CD4-positive, alpha-beta T cell (primary cell): ENCODE data around the gene FBXL2. TPM values are rescaled to one million over a fixed set of nuclear protein-coding genes. Genes with fewer than 3 reads are reported as not detected.

ENCODE experiments used
- ATAC-seq: fragments of 200-7000 bp; cut with Tn5 transposase; one replicate; pipeline ENCODE4 v1.10.0; 2022; ENCODE audit warnings: mild to moderate bottlenecking; ENCODE audit not compliant: poor library complexity
- CTCF ChIA-PET: fragments of 350-600 bp; sonication (Branson Sonifier 250); formaldehyde crosslinking; loops from one replicate; lab custom pipeline; 2021; ENCODE audit warnings: antibody characterized with exemption, inconsistent platforms; lab: Charles Lee
- POLR2A ChIA-PET: fragments of 350-600 bp; sonication (Branson Sonifier 250); formaldehyde crosslinking; loops from one replicate; lab custom pipeline; 2021; ENCODE audit warnings: antibody characterized with exemption, inconsistent platforms; lab: Charles Lee
- DNase-seq, 14 experiments: peaks; one replicate each; pipeline ENCODE4 v3.0.0-alpha.2; 2013 to 2020; ENCODE audit warnings: mixed read lengths in 2 of 14
- H3K27ac ChIP-seq, 2 donors: one replicate each; pipeline versions ENCODE4 v1.5.1 to v1.7.0; 2013; ENCODE audit warnings: low read length in 2 of 2, low read depth in 1 of 2, mild to moderate bottlenecking in 1 of 2
- H3K27me3 ChIP-seq, 2 experiments: 1 replicate in 1 of 2; 2 replicates in 1 of 2; pipeline versions ENCODE4 v1.6.1 to v1.7.0; 2013; ENCODE audit warnings: low read length in 2 of 2, control low read depth in 1 of 2, mild to moderate bottlenecking in 1 of 2, moderate library complexity in 1 of 2; ENCODE audit not compliant: insufficient read depth in 2 of 2, control insufficient read depth in 1 of 2
- H3K36me3 ChIP-seq: one replicate; pipeline ENCODE4 v1.6.1; 2013; ENCODE audit warnings: low read length, control low read depth; ENCODE audit not compliant: insufficient read depth
- H3K4me1 ChIP-seq: one replicate; pipeline ENCODE4 v1.6.1; 2013; ENCODE audit warnings: low read length, control low read depth; ENCODE audit not compliant: insufficient read depth
- H3K4me3 ChIP-seq: one replicate; pipeline ENCODE4 v1.5.1; 2013; ENCODE audit warnings: mild to moderate bottlenecking, low read length, moderate library complexity
- H3K9me3 ChIP-seq, 2 experiments: 1 replicate in 1 of 2; 2 replicates in 1 of 2; pipeline versions ENCODE4 v1.6.1 to v1.7.0; 2013; ENCODE audit warnings: low read length in 2 of 2, mild to moderate bottlenecking in 2 of 2, control low read depth in 1 of 2, moderate library complexity in 1 of 2; ENCODE audit not compliant: control insufficient read depth in 1 of 2, insufficient read depth in 1 of 2
- H3K27ac Mint-ChIP-seq: one replicate; pipeline ENCODE4 v1.8.0; 2020; ENCODE audit warnings: mixed read lengths
- H3K27me3 Mint-ChIP-seq: one replicate; pipeline ENCODE4 v1.8.0; 2021; ENCODE audit warnings: mixed read lengths
- H3K36me3 Mint-ChIP-seq: one replicate; pipeline ENCODE4 v1.8.0; 2021; ENCODE audit warnings: low read depth, mixed read lengths
- H3K4me1 Mint-ChIP-seq: one replicate; pipeline ENCODE4 v1.8.0; 2021; ENCODE audit warnings: low read depth, mixed read lengths
- H3K4me3 Mint-ChIP-seq: one replicate; pipeline ENCODE4 v1.8.0; 2020; ENCODE audit warnings: mild to moderate bottlenecking, mixed read lengths
- H3K9me3 Mint-ChIP-seq: one replicate; pipeline ENCODE4 v1.8.0; 2020; ENCODE audit warnings: mixed read lengths
- intact Hi-C, 2 experiments: fragments of 100-400 bp; cut with DNase I in 1 of 2; cut with micrococcal nuclease in 1 of 2; formaldehyde crosslinking; loops; one replicate each; pipeline versions ENCODE4 v1.15.1 to v1.9.0; 2023 to 2025; cut with DNase I, micrococcal nuclease
- total RNA-seq, 174 experiments: library from RNA in 2 of 174; stranded (reverse) in 2 of 174; gene quantifications; one replicate each; pipeline ENCODE4 v1.2.3 and lab custom pipeline; 2021 to 2026
- TF ChIP-seq, protein P1 (sequence below): fragments of 200-600 bp; IDR thresholded peaks from one replicate; pipeline ENCODE4 v1.8.0; 2022; ENCODE audit warnings: antibody characterized with exemption, mild to moderate bottlenecking

FBXL2 gene
- total RNA-seq, 2 experiments from 2014 or later, result not detected

DNA sequence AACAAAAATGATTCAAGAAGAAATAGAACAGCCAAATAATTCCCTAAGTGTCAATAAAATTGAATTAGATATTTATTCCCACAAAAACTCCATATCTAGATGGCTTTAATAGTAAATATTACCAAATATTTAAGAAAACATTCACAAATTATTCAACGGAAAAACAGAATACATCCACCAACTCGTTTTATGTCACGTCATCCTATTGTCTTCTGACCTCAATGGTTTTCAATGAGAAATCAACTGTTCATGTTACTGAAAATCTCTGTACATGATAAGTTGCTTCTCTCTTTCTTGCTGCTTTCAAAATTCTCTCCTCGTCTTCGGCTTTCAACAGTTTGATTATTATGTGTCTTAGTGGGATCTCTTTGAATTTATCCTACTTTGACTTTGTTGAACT, 17.1 kb upstream of the FBXL2 start:
- Mint-ChIP-seq H3K4me3 (no peak overlapping the region), H3K4me1 (no peaks in the 10 kb centered on the region), H3K27me3 (peaks cover 9% of the 10 kb centered on the region), H3K27ac (no peak overlapping the region), H3K36me3 (no peaks in the 10 kb centered on the region), H3K9me3 (peaks cover 3% of the 10 kb centered on the region)
- Histone ChIP-seq H3K27me3 (no peaks in the 10 kb centered on the region), H3K4me3 (no peak overlapping the region), H3K4me1 (no peaks in the 10 kb centered on the region), H3K36me3 (no peaks in the 10 kb centered on the region), H3K9me3 (no peaks in the 10 kb centered on the region), H3K27ac (no peak overlapping the region)
- ATAC-seq, result no peak
- intact Hi-C loops, result no loop called here
- ChIA-PET POLR2A (no interaction called here), CTCF (no interaction called here)
- DNase-seq, result no peak
- TF ChIP-seq, protein P1, sequence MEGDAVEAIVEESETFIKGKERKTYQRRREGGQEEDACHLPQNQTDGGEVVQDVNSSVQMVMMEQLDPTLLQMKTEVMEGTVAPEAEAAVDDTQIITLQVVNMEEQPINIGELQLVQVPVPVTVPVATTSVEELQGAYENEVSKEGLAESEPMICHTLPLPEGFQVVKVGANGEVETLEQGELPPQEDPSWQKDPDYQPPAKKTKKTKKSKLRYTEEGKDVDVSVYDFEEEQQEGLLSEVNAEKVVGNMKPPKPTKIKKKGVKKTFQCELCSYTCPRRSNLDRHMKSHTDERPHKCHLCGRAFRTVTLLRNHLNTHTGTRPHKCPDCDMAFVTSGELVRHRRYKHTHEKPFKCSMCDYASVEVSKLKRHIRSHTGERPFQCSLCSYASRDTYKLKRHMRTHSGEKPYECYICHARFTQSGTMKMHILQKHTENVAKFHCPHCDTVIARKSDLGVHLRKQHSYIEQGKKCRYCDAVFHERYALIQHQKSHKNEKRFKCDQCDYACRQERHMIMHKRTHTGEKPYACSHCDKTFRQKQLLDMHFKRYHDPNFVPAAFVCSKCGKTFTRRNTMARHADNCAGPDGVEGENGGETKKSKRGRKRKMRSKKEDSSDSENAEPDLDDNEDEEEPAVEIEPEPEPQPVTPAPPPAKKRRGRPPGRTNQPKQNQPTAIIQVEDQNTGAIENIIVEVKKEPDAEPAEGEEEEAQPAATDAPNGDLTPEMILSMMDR, result no peak

DNA sequence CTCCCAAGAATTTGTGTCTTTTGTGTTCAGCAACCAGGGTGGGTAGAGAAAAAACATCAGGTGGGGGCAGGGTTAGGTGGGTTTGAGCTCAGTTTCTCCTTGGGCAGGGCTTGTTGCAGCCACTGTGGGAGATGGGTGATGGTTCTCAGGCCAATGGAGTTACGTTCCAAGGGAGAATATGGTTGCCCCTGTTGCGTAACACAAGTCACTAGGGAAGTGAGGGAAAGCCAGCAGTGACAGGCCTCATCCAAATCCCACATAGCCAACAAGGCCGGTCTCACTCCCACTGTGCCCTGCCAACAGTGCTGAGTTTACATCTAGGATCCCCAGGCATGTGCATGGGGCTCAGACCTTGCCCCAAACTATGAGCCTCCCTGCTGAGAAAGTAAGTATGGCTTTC, 7.9 kb upstream of the FBXL2 start:
- Histone ChIP-seq H3K4me1 (no peaks in the 10 kb centered on the region), H3K36me3 (no peaks in the 10 kb centered on the region), H3K27me3 (peaks cover 0 to 6% of the 10 kb centered on the region in 2 experiments), H3K4me3 (no peak overlapping the region), H3K27ac (no peak overlapping the region), H3K9me3 (peaks cover 0 to 4% of the 10 kb centered on the region in 2 experiments)
- ATAC-seq (no peak), DNase-seq (no peak)
- Mint-ChIP-seq H3K36me3 (no peaks in the 10 kb centered on the region), H3K27ac (no peak overlapping the region), H3K4me3 (no peak overlapping the region), H3K27me3 (peaks cover 38% of the 10 kb centered on the region), H3K4me1 (no peaks in the 10 kb centered on the region), H3K9me3 (peaks cover 3% of the 10 kb centered on the region)
- ChIA-PET POLR2A (no interaction called here), CTCF (no interaction called here)
- intact Hi-C loops, result no loop called here
- TF ChIP-seq, protein P1, result no peak

DNA sequence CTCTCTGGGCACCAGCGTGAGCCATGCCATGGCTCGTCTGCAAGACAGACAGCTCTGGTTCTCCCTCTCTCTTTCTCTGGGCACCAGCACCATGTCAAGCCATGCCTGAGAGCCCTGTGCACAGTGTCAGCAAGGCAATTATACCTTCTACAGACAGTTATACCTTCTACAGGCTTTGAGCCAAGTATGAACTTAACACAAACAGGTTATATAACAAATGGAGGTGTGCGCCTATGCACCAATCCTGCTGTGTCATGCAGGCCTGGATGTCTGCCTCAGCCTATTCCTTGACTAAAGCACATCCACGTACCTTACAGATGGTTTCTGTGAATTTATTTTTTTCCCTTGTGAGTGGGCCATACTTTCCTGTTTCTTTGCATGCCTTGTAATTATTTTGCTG, 5.9 kb upstream of the FBXL2 start:
- Mint-ChIP-seq H3K27me3 (peaks cover 30% of the 10 kb centered on the region), H3K36me3 (no peaks in the 10 kb centered on the region), H3K27ac (no peak overlapping the region), H3K4me3 (no peak overlapping the region), H3K4me1 (no peaks in the 10 kb centered on the region), H3K9me3 (no peaks in the 10 kb centered on the region)
- Histone ChIP-seq H3K36me3 (no peaks in the 10 kb centered on the region), H3K4me3 (no peak overlapping the region), H3K27me3 (peaks cover 5 to 6% of the 10 kb centered on the region in 2 experiments), H3K9me3 (peaks cover 0 to 4% of the 10 kb centered on the region in 2 experiments), H3K27ac (no peak overlapping the region), H3K4me1 (no peaks in the 10 kb centered on the region)
- TF ChIP-seq, protein P1, result no peak
- no peak for DNase-seq
- ChIA-PET POLR2A (no interaction called here), CTCF (no interaction called here)
- ATAC-seq, result no peak
- intact Hi-C loops, result no loop called here
